NCI-H524 treated with DMSO at 0.1 percent for 48 hours (cell line): Measurements from ENCODE around the gene SYTL5.

Experiments
- DNase-seq: peaks from one replicate; lab custom pipeline; 2025; lab: John Stamatoyannopoulos, UW

SYTL5 gene

GRCh38 chrX:38138900-38139299 is 132.5 kb downstream of the SYTL5 start:
- no peak for DNase-seq

DNA sequence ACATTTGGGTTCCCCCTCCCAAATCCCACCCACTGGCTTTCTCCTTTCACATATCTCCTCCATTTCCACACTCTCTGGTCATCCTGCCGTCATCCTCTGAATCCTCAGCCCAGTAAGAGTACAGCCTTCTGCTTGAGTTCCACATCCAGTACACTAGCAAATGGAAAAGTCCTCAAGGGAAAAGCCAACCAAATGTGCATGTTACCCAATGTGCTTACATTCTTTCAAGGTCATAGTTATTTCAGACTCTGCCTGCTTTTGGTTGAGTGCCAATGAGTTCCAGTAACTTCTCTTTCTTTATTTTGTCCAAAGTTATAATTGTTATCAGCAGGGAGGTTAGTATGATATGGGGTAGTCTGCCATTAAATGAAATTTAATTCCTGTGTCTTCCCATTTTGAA is 136.3 kb downstream of the SYTL5 start:
- DNase-seq, result no peak

GRCh38 chrX:38149016-38149415 is 142.7 kb downstream of the SYTL5 start:
- no peak for DNase-seq

DNA sequence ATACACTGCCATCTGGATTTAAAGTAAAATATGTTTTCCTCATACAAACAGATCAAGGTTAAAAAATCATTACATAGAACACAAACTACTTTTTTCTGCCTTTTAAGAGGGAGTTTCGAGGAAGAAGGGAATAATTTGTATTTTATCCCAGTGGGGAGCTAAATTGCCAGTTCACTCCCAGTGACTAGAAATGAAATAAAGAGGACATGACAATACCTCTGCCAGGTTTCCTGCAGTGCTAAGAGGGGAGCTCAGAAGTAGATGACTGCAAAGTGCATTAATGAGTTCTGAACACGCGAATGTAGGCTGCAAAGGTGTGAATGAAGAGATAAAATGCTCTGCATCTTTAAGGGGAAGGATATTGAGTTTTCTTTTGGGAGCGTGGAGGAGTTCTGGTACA is 144.6 kb downstream of the SYTL5 start:
- no peak for DNase-seq

GRCh38 chrX:38151441-38151840 is 145.1 kb downstream of the SYTL5 start:
- no peak for DNase-seq

GRCh38 chrX:38154340-38154739 is 148.0 kb downstream of the SYTL5 start:
- no peak for DNase-seq

GRCh38 chrX:38154818-38155217 is 148.5 kb downstream of the SYTL5 start:
- no peak for DNase-seq

GRCh38 chrX:38156838-38157237 is 150.5 kb downstream of the SYTL5 start:
- DNase-seq, result no peak

DNA sequence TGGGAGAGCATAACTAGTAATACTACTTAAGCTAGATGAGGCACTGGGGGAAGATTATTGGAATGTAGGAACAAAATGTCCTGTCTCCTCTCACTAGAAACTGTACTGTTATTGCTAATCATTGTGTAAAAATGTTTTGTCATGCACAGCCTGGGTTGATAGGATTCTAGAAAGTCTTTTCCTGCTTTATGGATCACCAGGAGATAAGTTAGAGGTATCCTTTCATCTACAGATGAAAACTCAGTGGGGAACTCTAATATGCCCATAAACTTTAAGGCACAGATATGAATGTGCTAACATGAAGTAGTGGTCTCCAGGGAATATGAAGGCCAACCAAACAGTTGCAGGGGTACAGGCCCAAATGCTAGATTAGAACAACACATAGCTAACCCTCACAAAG is 156.8 kb downstream of the SYTL5 start:
- no peak for DNase-seq

GRCh38 chrX:38165023-38165422 is 158.7 kb downstream of the SYTL5 start:
- no peak for DNase-seq

GRCh38 chrX:38166478-38167083 is 160.2 kb downstream of the SYTL5 start:
- no peak for DNase-seq

- no peak for DNase-seq
These were observed 164.2 kb downstream of the SYTL5 start for GRCh38 chrX:38170556-38170955.

DNA sequence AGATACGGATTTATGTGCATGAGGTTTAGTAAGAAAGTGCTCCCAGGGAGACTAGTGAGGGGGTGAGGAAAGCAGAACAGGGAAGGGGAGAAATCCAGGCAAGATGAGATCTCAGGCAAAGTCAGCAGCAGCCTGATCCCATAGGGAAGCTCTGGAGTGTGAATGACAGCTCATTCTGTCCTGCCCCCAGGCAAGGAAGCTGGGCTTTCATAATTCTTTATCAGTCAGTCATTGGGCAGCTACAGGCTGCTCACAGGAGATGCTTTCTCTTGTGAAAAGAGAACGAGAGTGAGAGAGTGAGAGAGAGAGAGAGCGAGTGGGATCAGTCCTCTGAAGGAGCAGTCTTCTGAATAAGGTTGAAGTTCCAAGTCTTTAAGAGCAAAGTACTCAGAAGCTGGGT is 166.2 kb downstream of the SYTL5 start:
- no peak for DNase-seq

GRCh38 chrX:38175139-38175538 is 168.8 kb downstream of the SYTL5 start:
- peak; percentile 10 for DNase-seq

DNA sequence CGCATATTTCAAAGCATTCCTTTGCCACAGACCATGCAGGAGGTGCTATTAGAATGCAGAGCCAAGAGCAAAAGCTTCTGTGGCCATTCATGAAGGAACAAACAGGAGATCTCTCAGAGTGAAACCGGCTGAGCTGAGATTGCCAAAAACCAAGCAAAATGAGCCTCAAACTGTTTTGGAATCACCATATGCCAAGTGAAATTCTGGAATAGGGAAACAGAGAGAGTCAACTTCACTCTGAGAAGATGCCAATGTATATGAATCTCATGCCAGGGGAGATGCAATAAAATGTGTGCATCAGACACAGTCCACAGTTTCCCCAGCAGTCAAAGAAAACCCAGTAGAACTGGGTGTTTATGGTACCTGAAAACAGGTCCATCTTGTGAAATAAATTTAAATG is 172.0 kb downstream of the SYTL5 start:
- no peak for DNase-seq
